Sigmoid colon (tissue), 4 donors: ENCODE measurements around the gene OSBP.

Source experiments
- EP300 ChIP-seq, 4 donors: sonication (generic); formaldehyde crosslinking; IDR thresholded peaks; one replicate each; pipeline ENCODE4 v1.6.1; 2017; ENCODE audit warnings: antibody characterized with exemption in 4 of 4
- TF ChIP-seq, protein P1 (sequence below), 4 experiments: fragments of 450-650 bp in 3 of 4; fragments of 200-600 bp in 1 of 4; IDR thresholded peaks; one replicate each; pipeline ENCODE4 v1.5.1; 2016 to 2019; ENCODE audit warnings: antibody characterized with exemption in 4 of 4, mild to moderate bottlenecking in 3 of 4, moderate library complexity in 2 of 4

DNA sequence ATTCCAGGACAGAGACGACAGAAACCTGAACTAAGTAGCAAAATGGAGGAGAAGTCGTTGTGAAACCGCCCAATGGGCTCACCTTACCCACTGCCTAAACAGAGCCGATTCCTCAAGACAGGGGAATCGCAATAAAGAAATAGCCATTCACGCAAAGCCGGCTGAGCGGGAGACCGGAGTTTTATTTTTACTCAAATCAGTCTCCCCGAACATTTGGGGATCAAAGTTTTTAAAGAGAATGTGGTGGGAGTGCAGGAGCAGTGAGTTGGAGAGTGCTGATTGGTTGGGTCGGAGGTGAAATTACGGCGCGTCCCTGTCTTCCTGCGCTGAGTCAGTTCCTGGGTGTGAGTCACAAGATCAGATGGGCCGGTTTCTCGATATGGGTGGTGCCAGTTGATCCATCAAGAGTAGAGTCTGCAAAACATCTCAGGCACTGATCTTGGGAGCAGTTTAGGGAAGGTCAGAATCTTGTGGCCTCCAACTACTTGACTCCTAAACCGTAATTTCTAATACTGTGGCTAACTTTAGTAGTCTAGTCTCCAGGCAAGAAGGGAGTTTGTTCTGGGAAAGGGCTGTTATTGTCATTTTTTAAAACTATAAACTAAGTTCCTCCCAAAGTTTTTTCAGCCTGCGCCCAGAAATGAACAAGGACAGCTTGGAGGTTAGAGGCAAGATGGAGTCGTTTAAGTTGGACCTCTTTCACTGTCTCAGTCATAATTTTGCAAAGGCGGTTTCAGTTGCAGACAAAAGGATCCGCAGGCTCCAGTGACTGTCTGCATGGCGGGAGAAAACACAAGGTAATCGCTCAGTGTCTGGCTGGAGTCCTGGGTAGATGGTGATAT is 70.2 kb downstream of the OSBP start:
- TF ChIP-seq EP300 (IDR thresholded peaks at IDR 0.05): no peak
- TF ChIP-seq, protein P1, sequence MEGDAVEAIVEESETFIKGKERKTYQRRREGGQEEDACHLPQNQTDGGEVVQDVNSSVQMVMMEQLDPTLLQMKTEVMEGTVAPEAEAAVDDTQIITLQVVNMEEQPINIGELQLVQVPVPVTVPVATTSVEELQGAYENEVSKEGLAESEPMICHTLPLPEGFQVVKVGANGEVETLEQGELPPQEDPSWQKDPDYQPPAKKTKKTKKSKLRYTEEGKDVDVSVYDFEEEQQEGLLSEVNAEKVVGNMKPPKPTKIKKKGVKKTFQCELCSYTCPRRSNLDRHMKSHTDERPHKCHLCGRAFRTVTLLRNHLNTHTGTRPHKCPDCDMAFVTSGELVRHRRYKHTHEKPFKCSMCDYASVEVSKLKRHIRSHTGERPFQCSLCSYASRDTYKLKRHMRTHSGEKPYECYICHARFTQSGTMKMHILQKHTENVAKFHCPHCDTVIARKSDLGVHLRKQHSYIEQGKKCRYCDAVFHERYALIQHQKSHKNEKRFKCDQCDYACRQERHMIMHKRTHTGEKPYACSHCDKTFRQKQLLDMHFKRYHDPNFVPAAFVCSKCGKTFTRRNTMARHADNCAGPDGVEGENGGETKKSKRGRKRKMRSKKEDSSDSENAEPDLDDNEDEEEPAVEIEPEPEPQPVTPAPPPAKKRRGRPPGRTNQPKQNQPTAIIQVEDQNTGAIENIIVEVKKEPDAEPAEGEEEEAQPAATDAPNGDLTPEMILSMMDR (IDR thresholded peaks at IDR 0.05): no peak
